ENCODE measurements around the gene CCL25.
"Not testable (repeated sequence)": the region's sequence is repeated elsewhere in the genome, so short reads cannot be mapped to it uniquely, and the experiment has no call there.

The CCL25 gene

DNA sequence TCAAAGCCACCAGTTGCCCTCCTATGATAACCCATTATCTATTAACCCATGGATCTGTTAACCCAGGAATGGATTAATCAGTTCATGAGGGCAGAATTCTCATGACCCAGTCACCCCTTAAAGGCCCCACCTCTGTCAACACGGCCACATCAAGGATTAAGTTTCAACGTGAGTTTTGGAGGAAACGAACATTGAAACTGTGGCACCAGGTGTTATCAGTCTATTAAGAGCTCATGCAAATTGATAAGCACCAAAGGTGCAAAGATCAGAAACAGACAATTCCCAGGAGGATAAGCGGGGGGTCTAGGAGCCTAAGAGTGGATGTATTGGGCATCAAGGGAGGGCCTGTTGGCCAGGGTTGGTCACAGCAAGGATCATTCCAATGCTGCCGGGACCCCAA lies 27.2 kb upstream of the CCL25 start:
- WGBS, 2 experiments (ENCODE audit: insufficient coverage in 2 of 2) = 89 to 96% methylated on average over 5 of the region's 5 CpGs
- H3K36me3 ChIP-seq (ENCODE audit: control insufficient read depth, insufficient read depth, low read length) = no peaks in the 10 kb centered on the region
- peaks cover 21% of the 10 kb centered on the region for H3K4me1 ChIP-seq (ENCODE audit: control insufficient read depth, insufficient read depth, low read length, poor library complexity, severe bottlenecking)
- H3K4me3 ChIP-seq (ENCODE audit: extremely low read depth, insufficient read depth, low read length, poor library complexity, severe bottlenecking) = no peak overlapping the region
- no peaks in the 10 kb centered on the region for H3K9me3 ChIP-seq (ENCODE audit: control insufficient read depth, low read length)
- no peak overlapping the region for H3K27ac ChIP-seq (ENCODE audit: low read depth, low read length, severe bottlenecking)

DNA sequence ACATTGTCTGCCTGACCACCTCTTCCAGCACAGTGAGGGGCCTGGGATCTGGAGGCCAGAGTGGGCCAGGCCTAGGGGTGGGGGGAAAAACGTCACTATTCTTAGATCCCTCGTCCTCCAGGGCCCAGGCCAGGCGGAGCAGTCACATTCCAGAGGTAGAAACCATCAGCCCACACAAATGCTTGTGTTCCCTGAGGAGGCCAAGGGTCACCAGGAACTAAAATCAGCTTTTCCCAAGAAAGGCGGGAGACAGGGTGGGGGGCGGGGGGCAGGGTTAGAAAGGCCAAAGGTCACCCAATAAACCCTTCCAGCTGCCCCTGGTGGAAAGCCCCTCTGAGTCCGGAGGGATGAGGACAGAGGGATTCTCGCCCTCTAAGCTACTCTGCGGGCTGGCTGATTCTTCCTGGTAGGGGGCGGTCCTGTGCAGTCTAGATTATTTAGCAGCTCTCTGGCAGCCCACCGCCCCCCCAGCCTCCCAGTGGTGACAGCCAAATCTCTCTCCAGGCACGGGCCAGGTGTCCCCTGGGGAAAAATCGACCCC lies 23.5 kb upstream of the CCL25 start:
- Histone ChIP-seq H3K36me3 (ENCODE audit: control insufficient read depth, insufficient read depth, low read length) (no peaks in the 10 kb centered on the region), H3K9me3 (ENCODE audit: control insufficient read depth, low read length) (no peaks in the 10 kb centered on the region), H3K27ac (ENCODE audit: low read depth, low read length, severe bottlenecking) (peak overlapping the region; percentile 94), H3K4me3 (ENCODE audit: extremely low read depth, insufficient read depth, low read length, poor library complexity, severe bottlenecking) (no peak overlapping the region), H3K4me1 (ENCODE audit: control insufficient read depth, insufficient read depth, low read length, poor library complexity, severe bottlenecking) (peaks cover 15% of the 10 kb centered on the region)
- 11 to 26% methylated on average over 4 to 9 of the region's 12 CpGs for WGBS, 2 experiments (ENCODE audit: insufficient coverage in 2 of 2)

DNA sequence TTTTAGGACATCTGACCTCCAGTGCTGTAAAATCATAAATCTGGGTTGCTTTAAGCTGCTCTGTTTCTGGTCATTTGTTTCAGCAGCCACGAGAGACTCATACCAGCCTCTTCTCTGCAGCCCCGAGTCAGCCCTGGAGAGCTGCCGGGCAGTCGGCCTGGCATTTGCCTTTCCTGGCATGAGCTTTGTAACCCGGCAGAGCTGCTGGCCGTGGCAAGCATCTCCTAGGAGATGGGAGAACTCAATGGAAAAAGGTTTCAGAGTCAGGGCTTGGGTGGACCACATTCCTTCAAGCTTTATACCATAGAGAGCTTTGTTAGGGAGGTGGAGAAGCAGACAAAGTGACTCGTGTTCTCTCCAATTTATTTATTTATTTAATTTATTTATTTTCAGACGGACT lies 21.6 kb upstream of the CCL25 start:
- Histone ChIP-seq H3K9me3 (ENCODE audit: control insufficient read depth, low read length) (no peaks in the 10 kb centered on the region), H3K27ac (ENCODE audit: low read depth, low read length, severe bottlenecking) (no peak overlapping the region), H3K4me1 (ENCODE audit: control insufficient read depth, insufficient read depth, low read length, poor library complexity, severe bottlenecking) (peaks cover 15% of the 10 kb centered on the region), H3K4me3 (ENCODE audit: extremely low read depth, insufficient read depth, low read length, poor library complexity, severe bottlenecking) (no peak overlapping the region), H3K36me3 (ENCODE audit: control insufficient read depth, insufficient read depth, low read length) (no peaks in the 10 kb centered on the region)
- 95% methylated on average over 2 to 7 of the region's 8 CpGs for WGBS, 2 experiments (ENCODE audit: insufficient coverage in 2 of 2)

DNA sequence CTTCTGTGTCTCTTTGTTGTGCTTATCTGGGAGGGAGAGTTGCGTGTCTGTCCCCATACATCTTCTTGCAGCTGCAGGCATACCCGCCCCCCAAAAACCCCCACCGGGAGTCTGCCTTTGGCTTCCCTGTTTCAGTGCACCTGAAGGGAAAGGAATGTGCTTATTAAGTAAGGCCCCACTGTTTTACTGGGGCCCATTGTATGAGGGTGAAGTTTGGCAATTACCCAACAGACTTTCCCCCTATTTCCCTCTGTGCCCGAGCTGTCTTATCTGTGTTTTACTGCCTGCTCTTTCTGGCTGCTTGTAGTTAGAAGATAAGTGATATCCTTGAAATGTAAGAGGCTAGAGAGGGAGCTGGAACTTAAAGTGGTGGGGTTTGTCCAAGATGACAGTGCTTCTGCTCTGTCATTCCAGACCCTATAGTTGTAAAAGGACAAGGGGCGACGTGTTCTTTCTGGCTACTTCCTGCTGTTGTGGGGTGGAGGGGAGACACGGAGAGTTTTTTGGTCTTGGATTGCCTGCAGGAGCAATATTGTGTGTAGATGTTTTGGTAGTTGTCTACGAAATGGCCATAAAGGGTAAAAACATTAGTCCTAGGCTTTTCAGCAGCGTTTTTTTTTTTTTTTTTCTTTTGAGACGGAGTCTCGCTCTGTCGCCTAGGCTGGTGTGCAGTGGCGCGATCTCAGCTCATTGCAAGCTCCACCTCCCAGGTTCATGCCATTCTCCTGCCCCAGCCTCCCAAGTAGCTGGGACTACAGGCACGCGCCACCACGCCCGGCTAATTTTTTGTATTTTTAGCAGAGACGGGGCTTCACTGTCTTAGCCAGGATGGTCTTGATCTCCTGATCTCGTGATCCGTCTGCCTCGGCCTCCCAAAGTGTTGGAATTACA lies 19.0 kb upstream of the CCL25 start:
- Histone ChIP-seq H3K4me1 (ENCODE audit: control insufficient read depth, insufficient read depth, low read length, poor library complexity, severe bottlenecking) (peaks cover 10% of the 10 kb centered on the region), H3K27ac (ENCODE audit: low read depth, low read length, severe bottlenecking) (peak overlapping the region; percentile 87)
- H3K36me3 ChIP-seq (ENCODE audit: control insufficient read depth, insufficient read depth, low read length); H3K4me3 ChIP-seq (ENCODE audit: extremely low read depth, insufficient read depth, low read length, poor library complexity, severe bottlenecking); H3K9me3 ChIP-seq (ENCODE audit: control insufficient read depth, low read length): not testable (repeated sequence)
- WGBS, 2 experiments (ENCODE audit: insufficient coverage in 2 of 2) = 89 to 91% methylated on average over 15 to 16 of the region's 22 CpGs

DNA sequence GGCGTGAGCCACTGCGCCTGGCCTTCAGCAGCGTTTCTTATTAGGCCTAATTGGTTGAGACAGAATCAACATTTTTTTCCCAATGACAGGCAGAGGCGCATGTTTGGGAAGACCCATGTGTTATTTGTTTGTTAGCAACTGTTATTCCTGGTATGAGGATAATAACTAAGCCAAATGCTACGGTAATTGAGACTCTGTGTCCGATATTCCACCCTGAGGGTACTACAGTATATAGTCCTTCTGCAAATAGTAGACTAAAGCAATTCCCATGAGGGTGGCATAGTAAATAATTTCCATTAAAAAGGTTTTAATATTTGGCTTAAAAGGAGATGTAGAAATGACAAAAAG lies 18.4 kb upstream of the CCL25 start:
- Histone ChIP-seq H3K4me3 (ENCODE audit: extremely low read depth, insufficient read depth, low read length, poor library complexity, severe bottlenecking) (no peak overlapping the region), H3K9me3 (ENCODE audit: control insufficient read depth, low read length) (no peaks in the 10 kb centered on the region), H3K27ac (ENCODE audit: low read depth, low read length, severe bottlenecking) (peak overlapping the region; percentile 87), H3K36me3 (ENCODE audit: control insufficient read depth, insufficient read depth, low read length) (no peaks in the 10 kb centered on the region), H3K4me1 (ENCODE audit: control insufficient read depth, insufficient read depth, low read length, poor library complexity, severe bottlenecking) (peaks cover 5% of the 10 kb centered on the region)
- 85 to 93% methylated on average over 4 of the region's 6 CpGs for WGBS, 2 experiments (ENCODE audit: insufficient coverage in 2 of 2)

DNA sequence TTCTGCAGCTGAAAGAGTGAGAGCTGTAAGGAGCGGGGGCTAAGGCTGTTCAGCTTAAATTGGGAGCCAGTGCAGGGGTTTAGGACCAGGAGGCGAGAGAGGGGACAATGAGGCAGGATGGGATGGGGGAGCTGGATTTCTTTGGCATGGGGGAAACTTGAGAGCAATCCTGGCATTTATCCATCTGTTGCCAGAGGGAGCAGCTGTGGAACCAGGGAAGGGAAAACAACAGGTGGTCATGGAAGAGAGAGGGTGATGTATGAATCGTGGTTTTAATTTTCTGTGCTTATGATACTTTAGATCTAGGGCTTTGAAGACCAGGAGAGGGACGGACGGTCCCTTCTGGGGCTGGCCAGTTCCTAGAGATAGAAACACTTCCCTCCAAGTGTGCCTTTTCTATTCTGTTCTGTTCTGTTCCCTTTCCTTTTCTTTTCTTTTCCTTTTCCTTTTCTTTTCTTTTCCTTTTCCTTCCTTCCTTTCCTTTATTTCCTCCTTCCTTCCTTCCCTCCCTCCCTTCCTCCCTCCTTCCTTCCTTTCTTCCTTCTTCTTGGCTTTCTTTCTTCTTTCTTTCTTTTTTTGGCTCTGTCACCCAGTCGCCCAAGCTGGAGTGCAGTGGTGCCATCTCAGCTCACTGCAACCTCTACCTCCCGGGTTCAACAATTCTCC lies 16.0 kb upstream of the CCL25 start:
- Histone ChIP-seq H3K4me3 (ENCODE audit: extremely low read depth, insufficient read depth, low read length, poor library complexity, severe bottlenecking) (no peak overlapping the region), H3K27ac (ENCODE audit: low read depth, low read length, severe bottlenecking) (no peak overlapping the region), H3K9me3 (ENCODE audit: control insufficient read depth, low read length) (no peaks in the 10 kb centered on the region), H3K4me1 (ENCODE audit: control insufficient read depth, insufficient read depth, low read length, poor library complexity, severe bottlenecking) (no peaks in the 10 kb centered on the region), H3K36me3 (ENCODE audit: control insufficient read depth, insufficient read depth, low read length) (no peaks in the 10 kb centered on the region)
- 86 to 87% methylated on average over 7 of the region's 7 CpGs for WGBS, 2 experiments (ENCODE audit: insufficient coverage in 2 of 2)

DNA sequence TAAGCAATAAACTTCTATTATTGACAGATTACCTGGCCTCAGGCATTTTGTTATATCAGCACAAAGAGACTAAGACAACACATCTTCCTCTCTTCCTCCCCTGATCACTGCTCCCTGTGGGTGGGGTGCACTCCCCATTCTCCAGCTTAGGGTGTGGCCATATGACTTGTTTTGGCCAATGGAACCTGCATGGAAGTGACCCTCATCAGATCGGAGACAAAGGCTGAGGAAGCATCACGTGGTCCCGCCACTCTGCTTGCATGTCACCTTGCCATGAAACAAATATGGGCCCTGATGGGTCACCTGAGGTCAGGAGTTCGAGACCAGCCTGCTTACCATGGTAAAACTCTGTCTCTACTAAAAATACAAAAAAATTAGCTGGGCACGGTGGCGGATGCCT lies 13.7 kb upstream of the CCL25 start:
- Histone ChIP-seq H3K36me3 (ENCODE audit: control insufficient read depth, insufficient read depth, low read length) (no peaks in the 10 kb centered on the region), H3K4me3 (ENCODE audit: extremely low read depth, insufficient read depth, low read length, poor library complexity, severe bottlenecking) (no peak overlapping the region), H3K27ac (ENCODE audit: low read depth, low read length, severe bottlenecking) (no peak overlapping the region), H3K4me1 (ENCODE audit: control insufficient read depth, insufficient read depth, low read length, poor library complexity, severe bottlenecking) (no peaks in the 10 kb centered on the region), H3K9me3 (ENCODE audit: control insufficient read depth, low read length) (no peaks in the 10 kb centered on the region)
- WGBS, 2 experiments (ENCODE audit: insufficient coverage in 2 of 2) = 88 to 96% methylated on average over 5 to 6 of the region's 6 CpGs

DNA sequence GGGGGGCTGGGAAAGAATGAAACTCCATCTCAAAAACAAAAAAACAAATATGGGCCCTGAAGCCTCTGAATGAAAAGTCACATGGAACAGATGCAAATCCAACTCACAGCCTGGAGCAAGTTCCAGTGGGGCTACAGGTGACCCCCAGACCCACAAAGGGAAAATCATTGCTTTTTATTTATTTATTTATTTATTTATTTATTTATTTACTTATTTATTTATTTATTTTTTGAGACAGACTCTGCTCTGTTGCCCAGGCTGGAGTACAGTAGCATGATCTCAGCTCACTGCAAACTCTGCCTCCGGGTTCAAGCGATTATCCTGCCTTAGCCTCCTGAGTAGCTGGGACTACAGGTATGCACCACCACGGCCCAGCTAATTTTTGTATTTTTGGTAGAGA lies 13.3 kb upstream of the CCL25 start:
- 95 to 100% methylated on average over 2 of the region's 3 CpGs for WGBS, 2 experiments (ENCODE audit: insufficient coverage in 2 of 2)
- Histone ChIP-seq H3K4me1 (ENCODE audit: control insufficient read depth, insufficient read depth, low read length, poor library complexity, severe bottlenecking) (no peaks in the 10 kb centered on the region), H3K36me3 (ENCODE audit: control insufficient read depth, insufficient read depth, low read length) (no peaks in the 10 kb centered on the region), H3K4me3 (ENCODE audit: extremely low read depth, insufficient read depth, low read length, poor library complexity, severe bottlenecking) (no peak overlapping the region), H3K9me3 (ENCODE audit: control insufficient read depth, low read length) (no peaks in the 10 kb centered on the region), H3K27ac (ENCODE audit: low read depth, low read length, severe bottlenecking) (no peak overlapping the region)

DNA sequence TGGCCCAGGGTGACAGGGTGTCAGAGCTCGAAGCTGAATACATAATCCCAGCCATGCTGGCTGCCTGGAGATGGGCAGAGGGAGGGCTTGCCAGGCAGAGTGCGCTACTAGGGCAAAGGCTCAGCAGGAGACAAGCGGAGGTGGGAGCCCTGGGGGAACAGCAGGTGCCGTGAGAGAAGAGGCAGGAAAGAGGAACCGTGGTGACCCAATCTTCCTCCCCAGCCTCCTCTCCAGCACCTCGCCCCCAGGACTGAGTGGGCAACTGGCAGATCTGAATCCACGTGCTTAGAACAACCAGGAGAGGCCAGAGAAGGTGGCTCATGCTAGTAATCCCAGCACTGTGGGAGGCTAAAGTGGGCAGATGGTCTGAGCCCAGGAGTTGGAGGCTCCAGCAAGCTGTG lies 11.0 kb upstream of the CCL25 start:
- no peaks in the 10 kb centered on the region for H3K36me3 ChIP-seq (ENCODE audit: control insufficient read depth, insufficient read depth, low read length)
- 90 to 91% methylated on average over 4 to 7 of the region's 7 CpGs for WGBS, 2 experiments (ENCODE audit: insufficient coverage in 2 of 2)
- H3K9me3 ChIP-seq (ENCODE audit: control insufficient read depth, low read length) = no peaks in the 10 kb centered on the region
- no peaks in the 10 kb centered on the region for H3K4me1 ChIP-seq (ENCODE audit: control insufficient read depth, insufficient read depth, low read length, poor library complexity, severe bottlenecking)
- H3K4me3 ChIP-seq (ENCODE audit: extremely low read depth, insufficient read depth, low read length, poor library complexity, severe bottlenecking) = no peak overlapping the region
- H3K27ac ChIP-seq (ENCODE audit: low read depth, low read length, severe bottlenecking) = no peak overlapping the region

DNA sequence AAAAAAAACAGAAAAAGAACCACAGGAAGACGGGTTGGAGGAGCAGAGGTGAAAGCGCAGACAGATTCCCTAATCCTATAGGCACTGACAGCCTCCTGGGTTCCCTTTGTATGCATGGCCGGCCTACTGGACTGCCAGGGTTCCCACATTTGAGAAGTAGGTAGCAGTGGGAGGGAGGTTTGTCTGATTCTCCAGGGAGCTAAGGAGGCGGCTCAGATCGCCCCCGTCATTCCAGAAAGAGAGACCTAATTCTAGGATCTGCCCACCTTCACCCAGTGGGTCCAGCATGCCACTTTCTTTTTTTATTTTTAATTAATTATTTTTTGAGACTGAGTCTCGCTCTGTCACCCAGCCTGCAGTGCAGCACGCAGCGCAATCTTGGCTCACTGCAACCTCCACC lies 9.7 kb upstream of the CCL25 start:
- H3K36me3 ChIP-seq (ENCODE audit: control insufficient read depth, insufficient read depth, low read length) = no peaks in the 10 kb centered on the region
- 88 to 95% methylated on average over 5 to 6 of the region's 9 CpGs for WGBS, 2 experiments (ENCODE audit: insufficient coverage in 2 of 2)
- no peaks in the 10 kb centered on the region for H3K4me1 ChIP-seq (ENCODE audit: control insufficient read depth, insufficient read depth, low read length, poor library complexity, severe bottlenecking)
- H3K9me3 ChIP-seq (ENCODE audit: control insufficient read depth, low read length) = no peaks in the 10 kb centered on the region
- H3K27ac ChIP-seq (ENCODE audit: low read depth, low read length, severe bottlenecking) = no peak overlapping the region
- H3K4me3 ChIP-seq (ENCODE audit: extremely low read depth, insufficient read depth, low read length, poor library complexity, severe bottlenecking) = no peak overlapping the region

DNA sequence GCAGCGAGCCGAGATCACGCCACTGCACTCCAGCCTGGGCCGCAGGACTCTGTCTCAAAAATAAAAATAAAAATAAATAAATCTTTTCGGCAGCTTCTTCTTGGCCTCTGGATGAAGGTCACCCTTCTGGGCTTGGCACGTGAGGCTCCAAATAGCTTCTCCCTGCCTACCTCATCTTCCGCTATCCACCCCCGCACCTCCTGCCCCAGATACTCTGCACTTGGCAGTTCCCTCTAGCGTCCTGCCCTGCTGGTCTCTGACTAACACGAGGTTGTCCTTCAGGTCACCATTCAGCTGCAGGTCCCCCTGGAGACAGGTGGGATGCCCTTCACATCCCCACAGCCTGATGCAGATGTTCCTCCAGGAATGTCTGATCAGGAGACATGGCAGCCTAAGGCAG lies 8.5 kb upstream of the CCL25 start:
- Histone ChIP-seq H3K9me3 (ENCODE audit: control insufficient read depth, low read length) (no peaks in the 10 kb centered on the region), H3K36me3 (ENCODE audit: control insufficient read depth, insufficient read depth, low read length) (no peaks in the 10 kb centered on the region), H3K4me3 (ENCODE audit: extremely low read depth, insufficient read depth, low read length, poor library complexity, severe bottlenecking) (no peak overlapping the region), H3K4me1 (ENCODE audit: control insufficient read depth, insufficient read depth, low read length, poor library complexity, severe bottlenecking) (no peaks in the 10 kb centered on the region), H3K27ac (ENCODE audit: low read depth, low read length, severe bottlenecking) (no peak overlapping the region)
- WGBS, 2 experiments (ENCODE audit: insufficient coverage in 2 of 2) = 91 to 94% methylated on average over 6 to 10 of the region's 10 CpGs

Measured in mesodermal cell (in vitro differentiated cells).